Measurements from ENCODE around the gene NOTCH3. TPM values are rescaled to one million over a fixed set of nuclear protein-coding genes. Genes with fewer than 3 reads are reported as not detected.

Gene NOTCH3
- total RNA-seq, 2 donors from 2014 or later: 289 to 448 TPM

- H3K27ac ChIP-seq: no peak overlapping the region
- no peak for TF ChIP-seq CTCF (IDR thresholded peaks at IDR 0.05)
- H3K4me3 ChIP-seq: no peak overlapping the region
- H3K9me3 ChIP-seq: no peaks in the 10 kb centered on the region
- H3K27me3 ChIP-seq (replicated peaks; ENCODE audit: insufficient read depth): no peaks in the 10 kb centered on the region
- H3K4me1 ChIP-seq (ENCODE audit: control insufficient read depth in 1 of 2, low read depth in 2 of 2): no peaks in the 10 kb centered on the region
- ATAC-seq (ENCODE audit: insufficient number of reproducible peaks, low FRiP score, low read depth): no peak
- no peak for DNase-seq (ENCODE audit: low spot score)
- H3K36me3 ChIP-seq: no peaks in the 10 kb centered on the region
These were observed 51.1 kb downstream of the NOTCH3 start for GRCh38 chr19:15149737-15150136.

- Histone ChIP-seq H3K27ac (no peak overlapping the region), H3K4me3 (no peak overlapping the region), H3K36me3 (no peaks in the 10 kb centered on the region), H3K27me3 (replicated peaks; ENCODE audit: insufficient read depth) (no peaks in the 10 kb centered on the region), H3K9me3 (no peaks in the 10 kb centered on the region), H3K4me1 (ENCODE audit: control insufficient read depth in 1 of 2, low read depth in 2 of 2) (no peaks in the 10 kb centered on the region)
- no peak for DNase-seq (ENCODE audit: low spot score)
- ATAC-seq (ENCODE audit: insufficient number of reproducible peaks, low FRiP score, low read depth): no peak
- TF ChIP-seq CTCF (IDR thresholded peaks at IDR 0.05): no peak
These were observed 53.7 kb downstream of the NOTCH3 start for GRCh38 chr19:15147090-15147489.

- Histone ChIP-seq H3K9me3 (no peaks in the 10 kb centered on the region), H3K27me3 (replicated peaks; ENCODE audit: insufficient read depth) (no peaks in the 10 kb centered on the region), H3K4me1 (ENCODE audit: control insufficient read depth in 1 of 2, low read depth in 2 of 2) (no peaks in the 10 kb centered on the region), H3K36me3 (no peaks in the 10 kb centered on the region), H3K4me3 (no peak overlapping the region), H3K27ac (no peak overlapping the region)
- no peak for TF ChIP-seq CTCF (IDR thresholded peaks at IDR 0.05)
- DNase-seq (ENCODE audit: low spot score): no peak
- ATAC-seq (ENCODE audit: insufficient number of reproducible peaks, low FRiP score, low read depth): no peak
These were observed 56.6 kb downstream of the NOTCH3 start for GRCh38 chr19:15144046-15144646.

GRCh38 chr19:15142313-15142712, 58.5 kb downstream of the NOTCH3 start:
- Histone ChIP-seq H3K4me1 (ENCODE audit: control insufficient read depth in 1 of 2, low read depth in 2 of 2) (no peaks in the 10 kb centered on the region), H3K27ac (no peak overlapping the region), H3K36me3 (no peaks in the 10 kb centered on the region), H3K4me3 (no peak overlapping the region), H3K9me3 (no peaks in the 10 kb centered on the region), H3K27me3 (replicated peaks; ENCODE audit: insufficient read depth) (no peaks in the 10 kb centered on the region)
- TF ChIP-seq CTCF (IDR thresholded peaks at IDR 0.05): no peak
- ATAC-seq (ENCODE audit: insufficient number of reproducible peaks, low FRiP score, low read depth): no peak
- no peak for DNase-seq (ENCODE audit: low spot score)

- no peak for TF ChIP-seq CTCF (IDR thresholded peaks at IDR 0.05)
- H3K4me3 ChIP-seq: no peak overlapping the region
- no peak overlapping the region for H3K27ac ChIP-seq
- DNase-seq (ENCODE audit: low spot score) (no peak), ATAC-seq (ENCODE audit: insufficient number of reproducible peaks, low FRiP score, low read depth) (no peak)
- H3K27me3 ChIP-seq (replicated peaks; ENCODE audit: insufficient read depth): no peaks in the 10 kb centered on the region
- no peaks in the 10 kb centered on the region for H3K4me1 ChIP-seq (ENCODE audit: control insufficient read depth in 1 of 2, low read depth in 2 of 2)
- H3K9me3 ChIP-seq: no peaks in the 10 kb centered on the region
- H3K36me3 ChIP-seq: no peaks in the 10 kb centered on the region
These were observed 59.7 kb downstream of the NOTCH3 start for GRCh38 chr19:15141143-15141542.
